Breast epithelium (tissue), 4 donors: ENCODE results near the gene SEMA6C. TPM values are rescaled to one million over a fixed set of nuclear protein-coding genes. Genes with fewer than 3 reads are reported as not detected.
A peak's percentile ranks its signal among the peaks of the same experiment; 100 is the strongest.

ENCODE experiments used
- DNase-seq, 2 donors: peaks; one replicate each; pipeline ENCODE4 v3.0.0-alpha.2; 2019; ENCODE audit warnings: low spot score in 2 of 2
- H3K27ac ChIP-seq, 2 donors: fragments of 200-600 bp; sonication (generic) in 1 of 2; one replicate each; pipeline ENCODE4 v1.5.1; 2016 to 2019; ENCODE audit warnings: mild to moderate bottlenecking in 1 of 2
- H3K27me3 ChIP-seq, 2 donors: fragments of 200-600 bp; sonication (generic) in 1 of 2; one replicate each; pipeline versions ENCODE4 v1.5.1 to v1.6.0; 2017 to 2019; ENCODE audit warnings: control low read depth in 1 of 2, mild to moderate bottlenecking in 1 of 2
- H3K36me3 ChIP-seq: fragments of 200-600 bp; one replicate; pipeline ENCODE4 v1.5.1; 2019
- H3K4me1 ChIP-seq, 2 donors: fragments of 200-600 bp; sonication (generic); one replicate each; pipeline ENCODE4 v1.5.1; 2016 to 2019; ENCODE audit warnings: control low read depth in 1 of 2
- H3K4me3 ChIP-seq, 3 donors: fragments of 200-600 bp; sonication (generic); 1 replicate in 2 of 3; 2 replicates in 1 of 3; pipeline ENCODE4 v1.5.1; 2016 to 2019; ENCODE audit warnings: mild to moderate bottlenecking in 3 of 3, moderate library complexity in 2 of 3
- H3K9me3 ChIP-seq, 2 donors: fragments of 200-600 bp; sonication (generic) in 1 of 2; one replicate each; pipeline ENCODE4 v1.5.1; 2016 to 2019; ENCODE audit warnings: control low read depth in 1 of 2
- CTCF ChIP-seq, 3 donors: fragments of 450-650 bp; IDR thresholded peaks; one replicate each; pipeline ENCODE4 v1.5.1; 2016 to 2017; ENCODE audit warnings: antibody characterized with exemption in 3 of 3, mild to moderate bottlenecking in 3 of 3, moderate library complexity in 3 of 3
- POLR2A ChIP-seq: fragments of 450-650 bp; IDR thresholded peaks from one replicate; pipeline ENCODE4 v1.6.1; 2016; ENCODE audit warnings: antibody characterized with exemption, mild to moderate bottlenecking, moderate library complexity
- POLR2AphosphoS5 ChIP-seq, 3 donors: sonication (generic); formaldehyde crosslinking; IDR thresholded peaks; one replicate each; pipeline ENCODE4 v1.6.1; 2017; ENCODE audit warnings: antibody characterized with exemption in 3 of 3
- intact Hi-C: fragments of 100-400 bp; cut with DNase I; formaldehyde crosslinking; loops from one replicate; pipeline ENCODE4 v1.15.1; 2023; ENCODE audit warnings: low total_unique reads
- total RNA-seq, 3 donors: library from RNA; depleted of rRNA; stranded (reverse); fragments of >200 nt; gene quantifications; one replicate each; pipeline ENCODE4 v1.1.0, GENCODE V29; 2016

The SEMA6C gene
- total RNA-seq, 3 donors from 2014 or later = 2.9 to 6.4 (median 5.2) TPM

- H3K27ac ChIP-seq = peak overlapping the region in 1 of 2 donors; percentile 77
- TF ChIP-seq CTCF (IDR thresholded peaks at IDR 0.05) (no peak), POLR2A (no peak), POLR2AphosphoS5 (IDR thresholded peaks at IDR 0.05) (no peak)
- no peak for DNase-seq
- intact Hi-C loops = no loop called here
- no peaks in the 10 kb centered on the region for H3K4me1 ChIP-seq
- H3K9me3 ChIP-seq = no peaks in the 10 kb centered on the region
- no peaks in the 10 kb centered on the region for H3K36me3 ChIP-seq
- no peaks in the 10 kb centered on the region for H3K27me3 ChIP-seq
- peak overlapping the region in 2 of 3 donors; percentile 51 to 71 for H3K4me3 ChIP-seq
These were observed 13.2 kb downstream of the SEMA6C start for GRCh38 chr1:151133018-151133806.

DNA sequence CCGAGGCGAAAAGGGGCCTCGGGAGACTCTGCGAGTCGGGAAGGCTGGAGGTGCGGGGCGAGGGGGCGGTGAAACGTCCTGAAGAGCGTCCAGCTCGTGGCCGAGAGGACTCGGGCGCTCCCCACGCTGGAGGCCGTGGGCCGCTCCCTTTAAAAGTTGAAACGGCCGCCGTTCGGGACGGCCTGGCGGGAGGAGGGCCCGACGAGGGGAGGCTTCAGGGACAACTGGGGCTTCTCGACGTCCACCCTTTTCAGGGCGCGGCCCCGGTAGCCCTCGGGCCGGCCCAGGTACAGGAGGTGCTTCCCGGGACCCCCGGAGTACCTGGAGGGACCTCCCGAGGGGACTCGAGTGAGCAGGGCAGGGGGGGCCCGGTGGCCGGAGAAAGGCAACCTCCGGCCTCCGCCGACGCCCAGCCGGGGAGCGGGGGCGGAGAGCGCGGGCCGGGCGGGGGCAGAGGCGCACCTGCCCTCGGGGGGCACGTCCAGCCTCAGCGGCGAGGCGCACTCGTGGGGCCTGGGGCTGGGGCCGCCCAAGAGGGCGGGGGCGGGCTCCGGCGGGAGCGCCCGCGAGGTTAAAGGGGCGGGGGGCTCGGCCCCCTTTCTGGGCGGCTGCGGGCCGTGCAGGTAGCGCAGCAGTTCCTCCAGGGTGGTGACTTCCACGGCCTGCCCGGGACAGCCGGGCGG, 14.0 kb downstream of the SEMA6C start:
- intact Hi-C loops = no loop called here
- no peaks in the 10 kb centered on the region for H3K36me3 ChIP-seq
- TF ChIP-seq POLR2A = no peak
- no peak for TF ChIP-seq CTCF (IDR thresholded peaks at IDR 0.05)
- TF ChIP-seq POLR2AphosphoS5 (IDR thresholded peaks at IDR 0.05) = no peak
- peak overlapping the region; percentile 34 to 71 (median 51) for H3K4me3 ChIP-seq
- DNase-seq = no peak
- no peaks in the 10 kb centered on the region for H3K4me1 ChIP-seq
- H3K9me3 ChIP-seq = no peaks in the 10 kb centered on the region
- no peaks in the 10 kb centered on the region for H3K27me3 ChIP-seq
- H3K27ac ChIP-seq = peak overlapping the region; percentile 68 to 77

GRCh38 chr1:151131701-151132334, 14.6 kb downstream of the SEMA6C start:
- H3K9me3 ChIP-seq = no peaks in the 10 kb centered on the region
- no peaks in the 10 kb centered on the region for H3K27me3 ChIP-seq
- no peaks in the 10 kb centered on the region for H3K36me3 ChIP-seq
- TF ChIP-seq CTCF (IDR thresholded peaks at IDR 0.05) (no peak), POLR2AphosphoS5 (IDR thresholded peaks at IDR 0.05) (no peak), POLR2A (no peak)
- peak overlapping the region; percentile 34 to 71 (median 51) for H3K4me3 ChIP-seq
- H3K4me1 ChIP-seq = no peaks in the 10 kb centered on the region
- DNase-seq = peak in 1 of 2 donors; percentile 26
- intact Hi-C loops = no loop called here
- peak overlapping the region; percentile 68 to 77 for H3K27ac ChIP-seq

DNA sequence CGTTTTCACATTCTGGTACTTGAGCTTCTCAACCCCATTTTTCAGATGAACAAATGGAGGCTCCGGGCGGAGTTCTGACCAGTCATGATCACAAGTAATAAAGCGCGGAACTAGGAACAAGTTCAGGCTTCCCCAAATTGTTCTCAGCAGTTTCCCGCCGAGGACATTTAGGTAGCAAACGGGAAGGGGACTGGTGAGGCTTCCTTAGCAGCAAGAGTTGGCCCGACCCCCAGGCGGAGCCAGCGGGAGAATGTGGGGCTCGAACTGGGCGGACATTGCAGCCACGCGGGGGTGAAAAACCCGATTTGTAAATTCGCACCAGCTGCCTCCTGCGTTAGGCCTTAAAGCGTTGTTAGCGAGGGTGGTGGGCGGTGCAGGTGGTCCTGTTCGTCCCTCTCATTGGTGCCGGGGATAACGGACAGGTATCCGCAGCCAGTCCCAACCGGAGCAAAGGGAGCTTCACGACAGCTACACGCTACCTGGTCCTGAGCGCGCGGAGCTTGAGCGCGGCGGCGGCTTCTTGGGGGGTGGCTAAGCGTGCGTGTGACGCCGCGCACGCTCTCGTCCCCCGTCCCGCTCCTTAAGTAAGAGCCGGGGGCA, 15.3 kb downstream of the SEMA6C start:
- TF ChIP-seq POLR2A (peak; percentile 25), CTCF (IDR thresholded peaks at IDR 0.05) (no peak), POLR2AphosphoS5 (IDR thresholded peaks at IDR 0.05) (peak in 2 of 3 donors; percentile 35 to 39)
- peak overlapping the region; percentile 34 to 71 (median 51) for H3K4me3 ChIP-seq
- no peaks in the 10 kb centered on the region for H3K9me3 ChIP-seq
- peak overlapping the region; percentile 68 to 77 for H3K27ac ChIP-seq
- no peaks in the 10 kb centered on the region for H3K27me3 ChIP-seq
- intact Hi-C loops = no loop called here
- no peaks in the 10 kb centered on the region for H3K4me1 ChIP-seq
- H3K36me3 ChIP-seq = no peaks in the 10 kb centered on the region
- DNase-seq = peak; percentile 83 to 85
